ENCODE measurements around the gene PAPLN.

GRCh38 chr14:73241481-73242165 lies 4.3 kb downstream of the PAPLN start:
- TF ChIP-seq POLR2AphosphoS5 (IDR thresholded peaks at IDR 0.05), result no peak
- TF ChIP-seq CTCF (IDR thresholded peaks at IDR 0.05), result no peak
- TF ChIP-seq POLR2A (IDR thresholded peaks at IDR 0.05), result no peak
